SIG-M5 treated with dmso at 0.1 percent for 504 hours (cell line): ENCODE results near the gene CAMKK2.
"Not testable (repeated sequence)": the region's sequence is repeated elsewhere in the genome, so short reads cannot be mapped to it uniquely, and the experiment has no call there.

Experiments
- DNase-seq: peaks from one replicate; lab custom pipeline; 2025; ENCODE audit not compliant: unreplicated experiment; lab: John Stamatoyannopoulos, UW

CAMKK2 gene

DNA sequence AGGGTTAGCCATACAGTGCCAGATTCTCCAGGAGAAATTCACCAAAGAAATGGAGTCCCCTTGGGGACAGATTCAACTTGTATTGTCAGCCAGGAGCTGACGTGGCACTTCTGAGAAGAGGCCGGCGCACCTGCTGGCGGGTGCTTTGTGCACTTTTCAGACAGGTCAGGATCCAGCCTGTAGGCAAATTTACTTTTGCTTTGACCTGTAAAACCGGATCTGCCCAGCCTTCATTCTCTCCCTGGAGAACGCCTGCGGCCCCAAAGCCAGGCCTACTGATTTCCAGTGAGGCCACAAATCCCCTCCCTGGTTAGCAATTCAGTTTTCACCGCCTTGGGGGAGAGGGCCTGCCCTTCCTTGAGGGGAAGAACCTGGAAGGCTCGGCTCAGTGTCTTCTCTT lies 69.2 kb downstream of the CAMKK2 start:
- DNase-seq = peak; percentile 56

- DNase-seq = not testable (repeated sequence)
Observed at GRCh38 chr12:121226871-121227270, 69.6 kb downstream of the CAMKK2 start.

- no peak for DNase-seq
Observed at GRCh38 chr12:121226399-121226798, 70.1 kb downstream of the CAMKK2 start.

- DNase-seq = no peak
Observed at GRCh38 chr12:121224591-121224990, 71.9 kb downstream of the CAMKK2 start.

DNA sequence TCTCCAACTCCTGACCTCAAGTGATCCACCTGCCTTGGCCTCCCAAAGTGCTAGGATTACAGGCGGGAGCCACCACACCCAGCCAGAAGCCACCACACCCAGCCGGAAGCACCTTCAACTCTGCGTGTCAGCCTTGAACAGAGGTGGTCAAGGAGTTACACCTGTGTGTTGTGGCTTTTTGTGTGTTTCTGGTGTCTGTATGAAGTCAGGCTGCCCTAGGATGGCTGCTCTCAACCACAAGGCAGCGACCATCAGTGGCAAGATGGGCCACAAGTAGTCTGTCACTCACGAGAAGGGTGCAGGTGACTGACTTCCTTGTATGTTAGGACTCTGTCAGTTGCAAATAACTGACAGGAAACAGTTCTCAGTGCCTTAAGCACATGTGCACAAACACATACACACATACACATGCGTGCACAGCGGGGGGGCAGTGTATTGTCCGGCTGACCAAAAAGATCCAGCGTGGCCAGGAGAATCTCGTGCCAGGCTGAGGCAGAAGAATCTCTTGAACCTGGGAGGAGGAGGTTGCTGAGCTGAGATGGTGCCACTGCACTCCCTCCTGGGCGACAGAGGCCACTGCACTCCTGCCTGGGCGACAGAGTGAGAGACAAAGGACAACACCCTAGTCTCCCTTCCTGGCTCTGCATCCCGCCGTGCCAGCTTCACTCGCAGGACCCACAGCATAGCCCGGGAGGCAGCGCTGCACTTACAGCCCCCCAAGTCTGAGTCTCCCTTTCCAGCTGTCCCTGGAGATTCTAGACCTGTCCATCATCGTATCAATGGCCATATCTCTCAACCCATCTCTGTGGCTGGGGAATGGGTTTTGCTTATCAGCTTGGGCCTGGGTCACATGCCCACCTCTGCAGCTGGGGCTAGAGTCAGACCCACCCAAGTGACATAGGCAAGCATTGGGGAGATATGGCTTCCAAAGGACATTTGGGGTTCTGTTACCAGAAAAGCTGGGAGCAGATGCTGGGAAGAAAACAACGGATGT lies 72.9 kb downstream of the CAMKK2 start:
- DNase-seq = no peak

- DNase-seq = no peak
Observed at GRCh38 chr12:121222847-121223246, 73.7 kb downstream of the CAMKK2 start.

DNA sequence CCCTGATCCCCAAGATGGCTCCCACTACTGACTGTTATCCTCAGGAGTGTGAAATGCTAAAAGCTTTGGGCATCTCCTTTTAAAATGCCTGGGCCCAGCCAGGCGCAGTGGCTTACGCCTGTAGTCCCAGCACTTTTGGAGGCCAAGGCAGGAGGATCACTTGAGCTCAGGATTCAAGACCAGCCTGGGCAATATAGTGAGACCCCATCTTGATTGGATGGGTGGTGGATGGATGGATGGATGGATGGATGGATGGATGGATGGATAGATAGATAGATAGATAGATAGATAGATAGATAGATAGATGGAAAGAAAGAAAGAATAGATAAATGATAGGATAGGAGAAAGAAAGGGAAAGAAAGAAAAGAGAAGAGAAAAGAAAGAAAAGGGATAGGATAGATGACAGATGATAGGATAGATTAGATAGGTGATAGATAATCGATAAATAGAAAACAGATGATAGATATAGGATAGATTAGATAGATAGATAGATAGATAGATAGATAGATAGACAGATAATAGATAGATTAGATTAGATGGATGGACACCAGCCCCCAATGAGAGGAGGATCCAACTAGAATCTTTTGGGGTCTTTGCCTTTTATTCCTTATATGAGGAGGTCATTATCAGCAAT lies 77.0 kb downstream of the CAMKK2 start:
- no peak for DNase-seq

- DNase-seq = no peak
Observed at GRCh38 chr12:121218588-121219352, 77.7 kb downstream of the CAMKK2 start.

DNA sequence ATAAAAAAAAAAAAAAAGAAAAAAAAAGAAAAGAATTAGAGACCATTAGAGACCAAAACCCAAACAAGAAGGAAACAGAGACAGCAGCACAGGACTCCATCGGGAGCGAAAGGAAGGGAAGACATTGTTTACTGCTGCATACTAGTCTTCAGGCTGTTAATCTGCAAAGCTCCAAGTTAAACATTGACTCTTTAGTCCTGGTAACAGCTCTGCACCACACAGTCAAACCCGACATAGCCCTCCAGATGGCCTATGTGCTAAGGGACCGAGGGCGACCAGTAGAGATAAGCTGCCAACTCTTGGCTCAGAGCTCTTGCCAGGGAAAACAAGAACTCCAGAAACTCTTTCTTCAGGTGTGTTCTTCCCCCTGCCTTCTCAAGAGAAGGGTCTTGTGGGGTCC lies 78.7 kb downstream of the CAMKK2 start:
- DNase-seq = no peak

DNA sequence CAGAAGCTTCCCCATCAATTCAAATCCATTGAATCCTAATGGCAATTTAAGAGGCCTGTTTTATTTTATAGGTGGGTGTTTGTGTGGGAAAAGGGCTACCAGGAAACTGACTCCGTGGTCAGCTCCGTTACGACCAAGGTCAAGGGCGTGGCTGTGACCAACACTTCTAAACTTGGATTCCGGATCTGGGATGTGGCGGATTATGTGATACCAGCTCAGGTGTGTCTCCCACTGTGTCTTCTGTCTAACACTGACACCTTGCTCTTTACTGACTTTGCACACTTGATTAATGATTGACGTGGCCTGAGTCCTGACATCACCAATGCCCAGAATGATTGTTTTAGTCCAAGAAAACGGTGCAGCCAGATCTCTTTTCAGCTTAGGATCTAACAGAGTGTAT lies 79.4 kb downstream of the CAMKK2 start:
- DNase-seq = no peak

GRCh38 chr12:121216102-121216501 lies 80.4 kb downstream of the CAMKK2 start:
- DNase-seq = no peak

DNA sequence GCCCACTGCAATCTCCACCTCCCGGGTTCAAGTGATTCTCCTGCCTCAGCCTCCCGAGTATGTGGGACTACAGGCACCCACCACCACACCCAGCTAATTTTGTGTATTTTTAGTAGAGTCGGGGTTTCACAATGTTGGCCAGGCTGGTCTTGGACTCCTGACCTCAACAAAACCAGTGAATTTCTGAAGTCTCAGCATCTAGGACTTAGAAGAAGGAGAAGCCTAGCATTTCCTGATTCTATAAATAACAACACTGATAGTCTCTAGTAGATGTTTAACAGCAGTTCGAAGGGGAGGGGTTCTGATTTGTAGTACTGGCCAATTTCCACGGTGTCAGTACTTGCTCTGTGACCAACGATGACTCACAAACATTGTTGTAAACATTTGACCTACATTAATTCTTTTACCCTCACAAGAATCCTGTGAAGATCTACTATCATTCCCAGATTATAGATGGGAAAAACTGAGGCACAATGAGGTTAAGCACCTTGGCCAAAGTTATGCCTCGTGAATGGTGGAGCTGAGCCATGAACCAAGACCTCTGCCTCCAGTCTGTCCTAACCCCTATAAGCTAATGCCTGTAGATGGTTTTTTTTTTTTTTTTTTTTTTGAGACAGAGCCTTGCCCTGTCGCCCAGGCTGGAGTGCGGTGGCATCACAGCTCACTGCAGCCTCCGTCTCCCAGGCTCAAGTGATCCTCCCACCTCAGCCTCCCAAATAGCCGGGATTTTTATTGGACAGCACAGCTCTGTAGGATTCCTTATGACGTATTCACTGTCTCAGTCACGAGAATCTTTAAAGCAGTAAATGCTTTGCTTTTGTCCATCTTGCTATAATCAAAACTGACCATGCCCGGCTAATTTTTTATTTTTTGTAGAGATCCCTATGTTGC lies 81.4 kb downstream of the CAMKK2 start:
- DNase-seq = peak; percentile 74

DNA sequence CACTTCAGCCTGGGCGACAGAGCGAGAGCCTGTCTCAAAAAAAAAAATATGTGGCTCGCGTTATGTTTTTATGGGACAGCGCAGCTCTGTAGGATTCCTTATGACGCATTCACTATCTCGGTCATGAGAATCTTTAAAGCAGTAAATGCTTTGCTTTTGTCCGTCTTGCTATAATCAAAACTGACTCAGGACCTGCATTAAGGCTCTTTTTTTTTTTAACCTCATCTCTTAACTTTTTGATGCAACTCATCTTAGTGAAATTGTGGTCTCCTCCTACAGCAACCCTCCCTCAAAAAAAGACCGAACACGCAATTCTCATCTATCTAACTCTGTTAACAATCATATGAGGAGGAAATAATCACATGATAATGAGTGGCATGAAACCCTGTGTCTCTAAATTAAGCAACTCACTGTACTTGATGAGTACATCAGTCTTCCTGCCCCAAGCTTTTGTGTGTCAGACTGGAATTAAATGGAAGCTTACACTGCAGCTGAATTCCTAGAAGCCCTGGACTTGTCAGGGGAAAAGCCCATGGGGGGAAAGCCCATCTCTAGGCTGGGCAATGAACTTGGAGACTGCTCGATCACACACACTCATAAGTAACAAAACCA lies 82.2 kb downstream of the CAMKK2 start:
- peak; percentile 70 for DNase-seq

DNA sequence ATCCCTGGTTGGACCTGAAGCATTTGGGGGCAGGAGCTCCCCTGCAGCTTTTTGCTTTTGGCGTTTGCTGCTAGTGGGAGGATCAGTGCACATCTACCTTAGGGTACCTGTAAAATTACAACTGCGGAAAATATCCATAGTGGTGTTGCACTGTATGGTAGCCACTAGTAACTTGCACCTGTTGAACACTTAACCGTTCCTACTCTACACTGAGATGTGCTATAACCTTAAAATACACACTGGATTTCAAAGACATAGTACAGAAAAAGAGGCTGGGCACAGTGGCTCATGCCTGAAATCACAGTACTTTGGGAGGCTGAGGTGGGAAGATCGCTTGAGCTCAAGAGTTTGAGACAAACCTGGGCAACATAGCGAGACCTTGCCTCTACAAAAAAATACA lies 83.6 kb downstream of the CAMKK2 start:
- DNase-seq = no peak

GRCh38 chr12:121209624-121210572 lies 86.6 kb downstream of the CAMKK2 start, which contains the start of gene P2RX4:
Gene P2RX4 (plus strand): TSS chr12:121210129. CDS start chr12:121210165, 36 bp downstream.
- DNase-seq = peak; percentile 72

GRCh38 chr12:121209221-121209620 lies 87.3 kb downstream of the CAMKK2 start:
- no peak for DNase-seq

GRCh38 chr12:121208571-121208970 lies 87.9 kb downstream of the CAMKK2 start:
- DNase-seq = not testable (repeated sequence)

DNA sequence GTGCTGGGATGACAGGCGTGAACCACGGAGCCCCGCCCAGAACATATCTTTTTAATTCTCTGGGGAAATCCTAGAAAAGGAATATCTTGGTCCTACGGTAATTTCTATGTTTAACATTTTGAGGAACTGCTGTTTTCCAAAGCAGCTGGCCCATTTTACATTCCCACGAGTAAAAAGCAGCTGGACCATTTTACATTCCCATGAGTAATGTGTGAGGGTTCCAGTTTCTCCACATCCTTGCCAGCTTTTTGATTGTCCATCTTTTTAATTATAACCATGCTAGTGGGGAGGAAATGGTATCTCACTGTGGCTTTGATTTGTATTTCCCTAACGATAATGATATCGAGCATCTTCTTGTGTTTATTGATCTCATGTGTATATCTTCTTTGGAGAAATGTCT lies 91.0 kb downstream of the CAMKK2 start:
- no peak for DNase-seq

DNA sequence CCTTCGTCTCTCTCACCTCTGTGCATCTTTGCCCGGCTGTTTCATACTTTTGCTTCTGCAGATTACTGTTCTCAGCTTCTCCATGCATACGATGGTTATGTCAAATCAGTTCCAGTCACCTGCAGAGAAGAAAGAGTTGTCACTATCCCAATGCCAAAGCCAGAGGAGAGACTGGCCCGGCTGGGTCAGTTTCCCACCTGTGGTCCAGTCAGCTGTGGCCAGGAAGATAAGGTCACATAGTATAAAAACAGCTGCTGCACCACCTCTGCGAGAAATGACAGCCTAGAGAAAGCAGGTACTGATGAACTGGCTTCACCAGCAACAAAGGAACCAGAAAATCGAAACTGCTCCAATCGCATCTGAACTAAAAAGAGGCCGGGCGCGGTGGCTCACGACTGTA lies 93.0 kb downstream of the CAMKK2 start:
- DNase-seq = no peak
